Transverse colon (tissue), 4 donors: ENCODE results near the gene GFRA1. TPM values are rescaled to one million over a fixed set of nuclear protein-coding genes. Genes with fewer than 3 reads are reported as not detected.

Source experiments
- DNase-seq: peaks from one replicate; pipeline ENCODE4 v3.0.0-alpha.2; 2019
- H3K27ac ChIP-seq, 4 donors: fragments of 200-600 bp; sonication (generic); 2 replicates each; pipeline ENCODE4 v1.5.1; 2016 to 2018; ENCODE audit warnings: inconsistent platforms in 4 of 4
- H3K27me3 ChIP-seq: fragments of 200-600 bp; sonication (generic); 2 replicates; pipeline ENCODE4 v1.5.1; 2017; ENCODE audit warnings: inconsistent platforms
- H3K36me3 ChIP-seq, 4 donors: fragments of 200-600 bp; sonication (generic); 2 replicates each; pipeline ENCODE4 v1.5.1; 2017 to 2019; ENCODE audit warnings: inconsistent platforms in 4 of 4
- H3K4me1 ChIP-seq, 4 donors: fragments of 200-600 bp; sonication (generic); 2 replicates each; pipeline ENCODE4 v1.5.1; 2017 to 2020; ENCODE audit warnings: inconsistent platforms in 4 of 4
- H3K4me3 ChIP-seq, 4 donors: fragments of 200-600 bp; sonication (generic); 1 replicate in 1 of 4; 2 replicates in 3 of 4; pipeline versions ENCODE4 v1.5.1 to v1.6.1; 2017 to 2019; ENCODE audit warnings: inconsistent platforms in 4 of 4
- H3K9me3 ChIP-seq, 2 donors: fragments of 200-600 bp; sonication (generic); 2 replicates each; pipeline ENCODE4 v1.5.1; 2017 to 2019; ENCODE audit warnings: inconsistent platforms in 2 of 2
- CTCF ChIP-seq, 5 experiments: fragments of 200-600 bp in 3 of 5; fragments of 450-650 bp in 2 of 5; sonication (generic) in 3 of 5; IDR thresholded peaks; 1 replicate in 2 of 5; 2 replicates in 3 of 5; pipeline ENCODE4 v1.5.1; 2016 to 2017; ENCODE audit warnings: antibody characterized with exemption in 5 of 5, inconsistent platforms in 3 of 5, mild to moderate bottlenecking in 2 of 5, moderate library complexity in 1 of 5
- EP300 ChIP-seq: sonication (generic); formaldehyde crosslinking; IDR thresholded peaks from one replicate; pipeline ENCODE4 v1.6.1; 2017; ENCODE audit warnings: antibody characterized with exemption, low read depth
- POLR2A ChIP-seq: fragments of 450-650 bp; IDR thresholded peaks from one replicate; pipeline ENCODE4 v1.6.1; 2016; ENCODE audit warnings: antibody characterized with exemption, mild to moderate bottlenecking, moderate library complexity
- POLR2AphosphoS5 ChIP-seq, 3 donors: sonication (generic); formaldehyde crosslinking; IDR thresholded peaks; one replicate each; pipeline ENCODE4 v1.6.1; 2016; ENCODE audit warnings: antibody characterized with exemption in 3 of 3
- WGBS, 2 donors: methylation state at CpG; one replicate each; pipeline ENCODE4 v1.1.5; 2018; ENCODE audit warnings: low coverage in 1 of 2; 5-methylcytosine and 5-hydroxymethylcytosine counted together
- in situ Hi-C, 4 donors: fragments of 200-750 bp; cut with MboI; loops; one replicate each; pipeline versions ENCODE4 v1.15.0 to v1.15.1; 2017; ENCODE audit warnings: low sequenced_read_pairs in 3 of 4, low pct_ligation_motif_present in 1 of 4, low pct_unique_long_range_greater_than_20kb in 1 of 4
- intact Hi-C: fragments of 100-400 bp; cut with DNase I; formaldehyde crosslinking; loops from one replicate; pipeline ENCODE4 v1.15.1; 2023; ENCODE audit warnings: low total_unique reads
- total RNA-seq, 4 donors: library from RNA; depleted of rRNA; stranded (reverse); fragments of >200 nt; gene quantifications; one replicate each; pipeline ENCODE4 v1.1.0, GENCODE V29; 2016

Gene GFRA1
- total RNA-seq, 4 donors from 2014 or later: 12.0 to 32.8 (median 17.3) TPM

- intact Hi-C loops (no loop called here), in situ Hi-C loops (no loop called here)
- DNase-seq: no peak
- no peaks in the 10 kb centered on the region for H3K9me3 ChIP-seq
- H3K36me3 ChIP-seq: no peaks in the 10 kb centered on the region
- 70 to 71% methylated on average over 2 to 7 of the region's 7 CpGs for WGBS, 2 donors
- TF ChIP-seq POLR2A (no peak), EP300 (no peak), POLR2AphosphoS5 (IDR thresholded peaks at IDR 0.05) (no peak), CTCF (IDR thresholded peaks at IDR 0.05) (no peak)
- peaks cover 0 to 11% (median 4%) of the 10 kb centered on the region in 4 donors for H3K4me1 ChIP-seq
- no peak overlapping the region for H3K4me3 ChIP-seq
- no peaks in the 10 kb centered on the region for H3K27me3 ChIP-seq
- H3K27ac ChIP-seq: no peak overlapping the region
Measured at GRCh38 chr10:116210588-116211346, 62.2 kb downstream of the GFRA1 start.

GRCh38 chr10:116209781-116210180, 63.2 kb downstream of the GFRA1 start:
- in situ Hi-C loops: no loop called here
- H3K27me3 ChIP-seq: no peaks in the 10 kb centered on the region
- H3K36me3 ChIP-seq: no peaks in the 10 kb centered on the region
- intact Hi-C loops: no loop called here
- TF ChIP-seq EP300: no peak
- TF ChIP-seq CTCF (IDR thresholded peaks at IDR 0.05): no peak
- TF ChIP-seq POLR2A: no peak
- TF ChIP-seq POLR2AphosphoS5 (IDR thresholded peaks at IDR 0.05): no peak
- WGBS, 2 donors: 87 to 90% methylated on average over 9 to 10 of the region's 10 CpGs
- no peak for DNase-seq
- H3K4me1 ChIP-seq: peaks cover 0 to 11% (median 4%) of the 10 kb centered on the region in 4 donors
- H3K27ac ChIP-seq: no peak overlapping the region
- no peaks in the 10 kb centered on the region for H3K9me3 ChIP-seq
- no peak overlapping the region for H3K4me3 ChIP-seq

DNA sequence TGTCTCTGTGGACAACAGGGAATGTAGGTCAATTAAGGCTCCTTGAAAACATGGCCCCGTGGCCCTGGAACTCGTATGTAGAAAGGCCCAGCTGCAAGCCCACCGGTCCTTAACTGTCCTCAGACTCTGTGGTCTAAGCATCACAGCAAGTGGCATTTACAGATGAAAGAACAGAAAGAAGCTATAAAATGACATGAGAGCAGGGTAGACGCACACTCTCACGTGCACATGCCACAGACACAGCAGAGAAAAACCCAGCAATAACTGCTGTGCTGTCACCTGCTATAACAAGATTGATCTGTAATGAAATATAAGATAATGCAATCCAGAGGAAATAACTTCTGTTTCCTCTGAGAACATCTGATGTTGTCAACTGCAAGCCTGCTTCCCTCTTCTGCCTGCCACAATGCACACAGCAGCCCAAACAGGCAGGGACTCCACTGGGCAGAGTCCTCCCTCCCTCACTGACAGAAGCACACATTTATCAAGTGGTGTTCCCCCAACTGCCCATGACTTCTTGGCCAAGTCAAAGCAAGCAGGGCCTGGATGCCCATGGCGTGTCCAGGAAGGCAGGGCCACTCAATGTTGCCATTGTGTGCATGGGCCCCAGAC, 63.9 kb downstream of the GFRA1 start:
- no peak for TF ChIP-seq POLR2AphosphoS5 (IDR thresholded peaks at IDR 0.05)
- no peak for TF ChIP-seq CTCF (IDR thresholded peaks at IDR 0.05)
- Histone ChIP-seq H3K4me3 (no peak overlapping the region), H3K27me3 (no peaks in the 10 kb centered on the region), H3K9me3 (no peaks in the 10 kb centered on the region), H3K4me1 (peaks cover 0 to 11% (median 4%) of the 10 kb centered on the region in 4 donors), H3K36me3 (no peaks in the 10 kb centered on the region), H3K27ac (no peak overlapping the region)
- no peak for DNase-seq
- 58% methylated on average over 6 of the region's 6 CpGs; no CpG with 5 or more reads in 1 of the 2 donors for WGBS, 2 donors
- in situ Hi-C loops: no loop called here
- intact Hi-C loops: no loop called here

DNA sequence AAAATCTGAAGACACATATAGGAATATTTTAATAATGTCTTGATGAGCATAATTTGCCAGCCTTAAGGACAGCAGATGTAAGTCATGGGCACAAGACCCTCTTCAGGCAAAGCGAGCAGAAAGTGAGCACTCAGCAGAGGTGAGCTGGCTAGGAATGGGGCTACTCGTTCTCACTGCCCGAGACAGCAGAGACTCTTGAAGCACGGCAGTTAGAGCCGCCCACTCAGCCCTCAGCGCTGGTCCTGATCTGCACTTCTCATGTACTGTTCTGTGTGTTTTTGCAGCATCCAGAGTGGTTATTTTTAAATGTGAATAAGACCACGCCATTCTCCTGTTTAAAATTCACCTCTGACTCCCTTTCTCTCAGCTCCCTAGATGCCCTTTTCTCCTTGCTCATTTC, 65.3 kb downstream of the GFRA1 start:
- no peak for DNase-seq
- intact Hi-C loops: no loop called here
- H3K9me3 ChIP-seq: no peaks in the 10 kb centered on the region
- no peak overlapping the region for H3K27ac ChIP-seq
- in situ Hi-C loops: no loop called here
- no peaks in the 10 kb centered on the region for H3K27me3 ChIP-seq
- no peak for TF ChIP-seq POLR2A
- no peak for TF ChIP-seq CTCF (IDR thresholded peaks at IDR 0.05)
- TF ChIP-seq EP300: no peak
- no peak for TF ChIP-seq POLR2AphosphoS5 (IDR thresholded peaks at IDR 0.05)
- H3K4me3 ChIP-seq: no peak overlapping the region
- peaks cover 0 to 11% (median 4%) of the 10 kb centered on the region in 4 donors for H3K4me1 ChIP-seq
- WGBS, 2 donors: 73 to 78% methylated on average over 2 to 7 of the region's 7 CpGs
- H3K36me3 ChIP-seq: no peaks in the 10 kb centered on the region
